ENCODE data around the gene CASKIN1.

The CASKIN1 gene

GRCh38 chr16:2233046-2233775, 36.8 kb upstream of the CASKIN1 start:
- DNase-seq: no peak

GRCh38 chr16:2232094-2232990, 35.9 kb upstream of the CASKIN1 start:
- DNase-seq: no peak

GRCh38 chr16:2231016-2231931, 34.9 kb upstream of the CASKIN1 start:
- no peak for DNase-seq

GRCh38 chr16:2230376-2230775, 34.0 kb upstream of the CASKIN1 start:
- DNase-seq: no peak

GRCh38 chr16:2229632-2230250, 33.3 kb upstream of the CASKIN1 start:
- DNase-seq: no peak

GRCh38 chr16:2229091-2229490, 32.7 kb upstream of the CASKIN1 start:
- no peak for DNase-seq

GRCh38 chr16:2228161-2228824, 31.9 kb upstream of the CASKIN1 start:
- no peak for DNase-seq

GRCh38 chr16:2226918-2227317, 30.5 kb upstream of the CASKIN1 start:
- DNase-seq: no peak

- DNase-seq: no peak
These were observed 29.9 kb upstream of the CASKIN1 start for GRCh38 chr16:2226245-2226793.

- no peak for DNase-seq
These were observed 27.6 kb upstream of the CASKIN1 start for GRCh38 chr16:2223942-2224486.

- peak; percentile 89 for DNase-seq
These were observed 27.0 kb upstream of the CASKIN1 start, which contains the start of gene E4F1 for GRCh38 chr16:2223221-2223941. Gene E4F1, plus strand, starts transcription at chr16:2223591. Its CDS starts 23 bp downstream, at chr16:2223614.

- DNase-seq: no peak
These were observed 19.9 kb upstream of the CASKIN1 start for GRCh38 chr16:2216330-2216729.

GRCh38 chr16:2214719-2214968, 18.2 kb upstream of the CASKIN1 start, which contains the start of gene PGP:
Gene PGP, minus strand, starts transcription at chr16:2214840. Its CDS starts 63 bp downstream, at chr16:2214777.
- no peak for DNase-seq

- DNase-seq: no peak
These were observed 17.7 kb upstream of the CASKIN1 start for GRCh38 chr16:2213817-2214718.

GRCh38 chr16:2212362-2213324, 16.2 kb upstream of the CASKIN1 start:
- no peak for DNase-seq

GRCh38 chr16:2211923-2212347, 15.5 kb upstream of the CASKIN1 start:
- DNase-seq: no peak

GRCh38 chr16:2210386-2211365, 14.3 kb upstream of the CASKIN1 start, which contains the start of gene BRICD5:
Gene BRICD5, minus strand, starts transcription at chr16:2210863. Its CDS starts 30 bp downstream, at chr16:2210833.
- no peak for DNase-seq

Measured in NCI-H2029 treated with DMSO at 0.1 percent for 48 hours (cell line).